A549 treated with AZD9567 at 1 μM for 4 hours (cell line): ENCODE results near the gene WARS2. TPM values are rescaled to one million over a fixed set of nuclear protein-coding genes. Genes with fewer than 3 reads are reported as not detected.

Experiments used
- total RNA-seq: library from RNA; stranded (reverse); fragments of 200-300 nt; extraction: Qiagen RNA extraction; gene quantifications from 5 replicates; pipeline ENCODE4 v1.2.3, GENCODE V29; 2022; ENCODE audit not compliant: insufficient read depth

Gene WARS2
- total RNA-seq, result 5.1 to 9.9 TPM (median 5.5 TPM) in 5 replicates

DNA sequence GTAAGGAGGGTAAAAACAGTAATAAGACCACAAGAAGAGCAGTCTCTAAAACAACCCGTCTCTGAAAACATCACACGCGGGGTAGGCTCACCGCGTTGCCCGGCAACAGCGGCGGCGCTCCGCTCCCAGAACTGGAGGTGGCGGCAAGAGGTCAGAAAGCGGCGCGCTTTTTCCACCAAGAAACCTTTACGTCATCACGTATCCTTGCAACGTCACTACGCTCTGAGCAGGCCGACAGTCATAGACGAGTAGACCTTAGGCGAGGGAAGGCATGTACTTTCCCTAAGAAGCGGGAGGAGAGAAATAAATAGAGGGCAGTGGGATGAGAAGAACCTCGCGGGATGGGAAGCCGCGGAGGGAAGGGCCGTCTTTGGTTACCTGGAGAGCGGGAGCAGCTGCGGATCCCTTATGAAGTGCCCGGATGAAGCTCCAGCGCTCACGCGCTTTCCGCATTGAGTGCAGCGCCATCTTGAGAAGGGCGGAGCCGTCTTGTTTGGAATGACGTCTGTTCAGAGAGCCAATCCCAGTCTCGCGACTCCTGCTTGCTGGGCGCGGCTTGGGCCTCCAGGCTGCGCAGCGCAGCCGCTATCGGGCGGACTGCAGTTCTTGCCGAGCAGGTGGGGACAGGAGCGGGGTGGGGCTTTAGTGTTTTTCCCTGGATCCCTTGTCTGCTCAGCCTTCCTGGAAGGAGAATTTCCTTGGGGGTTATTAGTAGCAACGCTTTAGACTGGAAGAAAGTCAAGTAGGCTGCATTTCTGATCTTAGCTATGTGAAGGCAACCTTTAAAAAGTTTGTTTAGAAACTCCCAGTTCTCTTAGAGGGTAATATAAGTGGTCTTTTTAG, at the start of gene WARS2:
WARS2 (minus strand) TSS at position 477 of the 843 bp plus-strand sequence; CDS start at position 468, 9 bp downstream.

DNA sequence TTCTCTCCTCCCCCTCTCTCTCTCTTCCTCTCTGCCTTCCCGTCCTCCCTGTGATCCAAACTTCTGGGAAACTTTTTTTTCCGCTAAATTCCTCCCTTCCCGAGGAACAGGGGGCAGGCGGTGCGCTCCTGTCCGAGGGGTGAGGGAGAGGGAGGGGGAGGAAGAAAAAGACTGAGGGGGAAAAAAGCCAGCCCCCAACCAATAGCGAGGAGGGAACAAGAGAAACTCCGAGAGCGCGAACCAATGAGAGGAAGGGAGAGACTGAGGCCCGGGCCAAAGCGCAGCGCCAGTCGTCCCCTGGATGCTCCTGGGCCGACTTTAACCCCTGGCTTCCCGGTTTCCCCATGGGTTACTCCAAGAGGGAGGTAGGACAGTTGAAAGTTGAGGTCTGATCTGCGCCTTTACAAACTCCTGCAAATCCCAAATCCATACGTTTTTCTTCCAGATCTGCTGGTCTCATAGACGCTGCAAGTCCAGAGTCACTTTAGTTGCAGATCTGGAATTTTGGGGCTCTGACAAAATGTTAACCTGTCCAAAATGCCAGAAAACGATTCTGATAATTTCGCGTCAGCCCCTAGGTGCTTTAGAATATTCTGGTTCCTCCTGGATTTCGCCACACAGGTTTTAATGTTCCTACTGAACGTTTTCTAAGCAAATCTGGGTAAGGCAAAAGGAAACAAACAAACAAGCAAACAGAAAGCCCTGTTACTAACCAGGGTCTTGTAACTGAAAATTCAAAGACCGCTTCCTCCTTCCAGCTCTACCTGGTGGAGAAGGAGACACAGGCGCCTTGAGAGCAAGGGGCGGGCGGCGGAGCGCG, 152.1 kb downstream of the WARS2 start, which contains the start of gene TBX15:
TBX15 (minus strand) TSS at position 158 of the 820 bp plus-strand sequence. CDS start 548 bp downstream, outside the sequence.

Other genes starting within 250 kb of the WARS2 start
- 0.02 to 0.06 TPM (median 0.06 TPM) in 3 of 5 replicates, not detected in the others for gene TBX15, start 152.3 kb downstream of the WARS2 start, total RNA-seq
- gene HAO2, start 228.1 kb upstream of the WARS2 start, total RNA-seq, result not detected in 5 replicates